ENCODE data around the gene SCRN1. TPM values are rescaled to one million over a fixed set of nuclear protein-coding genes. Genes with fewer than 3 reads are reported as not detected.

The SCRN1 gene
- total and polyA plus RNA-seq, 2 donors from 2014 or later, result 22.2 to 85.6 TPM

DNA sequence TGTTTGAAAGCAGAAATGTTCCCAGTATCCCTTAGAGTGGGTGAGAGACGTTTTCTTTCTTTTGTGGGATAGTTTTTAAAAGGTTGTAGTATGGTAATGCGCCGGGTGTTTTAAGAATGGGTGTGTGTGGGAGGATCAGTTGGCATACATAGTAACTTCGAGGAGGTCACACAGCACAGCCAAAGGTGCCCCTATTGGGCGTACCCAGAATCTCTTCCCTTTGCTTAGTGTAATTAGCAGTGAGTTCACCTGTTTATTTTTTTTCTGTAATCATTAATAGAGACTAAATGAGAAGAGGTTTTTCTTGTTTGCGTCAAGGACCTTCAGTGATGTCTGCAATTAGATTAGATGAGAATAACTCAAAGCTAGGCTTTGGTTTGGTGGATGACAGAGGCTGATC is 40.1 kb upstream of the SCRN1 start:
- peak overlapping the region in 1 of 2 donors; percentile 90 for H3K27ac ChIP-seq (ENCODE audit: low read depth in 2 of 2, low read length in 2 of 2)
- H3K9me3 ChIP-seq (ENCODE audit: control insufficient read depth in 2 of 3, insufficient read depth in 1 of 3, low read length in 3 of 3), result no peaks in the 10 kb centered on the region
- H3K4me3 ChIP-seq (ENCODE audit: low read length in 3 of 3), result peak overlapping the region; percentile 79 to 93 (median 92)
- TF ChIP-seq, protein P1, sequence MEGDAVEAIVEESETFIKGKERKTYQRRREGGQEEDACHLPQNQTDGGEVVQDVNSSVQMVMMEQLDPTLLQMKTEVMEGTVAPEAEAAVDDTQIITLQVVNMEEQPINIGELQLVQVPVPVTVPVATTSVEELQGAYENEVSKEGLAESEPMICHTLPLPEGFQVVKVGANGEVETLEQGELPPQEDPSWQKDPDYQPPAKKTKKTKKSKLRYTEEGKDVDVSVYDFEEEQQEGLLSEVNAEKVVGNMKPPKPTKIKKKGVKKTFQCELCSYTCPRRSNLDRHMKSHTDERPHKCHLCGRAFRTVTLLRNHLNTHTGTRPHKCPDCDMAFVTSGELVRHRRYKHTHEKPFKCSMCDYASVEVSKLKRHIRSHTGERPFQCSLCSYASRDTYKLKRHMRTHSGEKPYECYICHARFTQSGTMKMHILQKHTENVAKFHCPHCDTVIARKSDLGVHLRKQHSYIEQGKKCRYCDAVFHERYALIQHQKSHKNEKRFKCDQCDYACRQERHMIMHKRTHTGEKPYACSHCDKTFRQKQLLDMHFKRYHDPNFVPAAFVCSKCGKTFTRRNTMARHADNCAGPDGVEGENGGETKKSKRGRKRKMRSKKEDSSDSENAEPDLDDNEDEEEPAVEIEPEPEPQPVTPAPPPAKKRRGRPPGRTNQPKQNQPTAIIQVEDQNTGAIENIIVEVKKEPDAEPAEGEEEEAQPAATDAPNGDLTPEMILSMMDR (IDR thresholded peaks at IDR 0.05; ENCODE audit: borderline replicate concordance, extremely low read depth, insufficient read depth), result no peak
- DNase-seq (peak in 2 of 5 donors; percentile 44 to 52), FAIRE-seq (no peak)
- H3K36me3 ChIP-seq (ENCODE audit: control insufficient read depth in 2 of 3, insufficient read depth in 3 of 3, low read length in 3 of 3), result no peaks in the 10 kb centered on the region
- intact Hi-C loops (cut with DNase I), result no loop called here
- H3K4me1 ChIP-seq (ENCODE audit: control insufficient read depth in 2 of 3, insufficient read depth in 2 of 3, low read depth in 1 of 3, low read length in 3 of 3), result peaks cover 0 to 20% (median 9%) of the 10 kb centered on the region in 3 donors
- peak overlapping the region in 1 of 3 donors; percentile 82 for H3K9ac ChIP-seq (ENCODE audit: low read length in 3 of 3)
- H3K27me3 ChIP-seq (ENCODE audit: control insufficient read depth, insufficient read depth, low read length), result no peaks in the 10 kb centered on the region

DNA sequence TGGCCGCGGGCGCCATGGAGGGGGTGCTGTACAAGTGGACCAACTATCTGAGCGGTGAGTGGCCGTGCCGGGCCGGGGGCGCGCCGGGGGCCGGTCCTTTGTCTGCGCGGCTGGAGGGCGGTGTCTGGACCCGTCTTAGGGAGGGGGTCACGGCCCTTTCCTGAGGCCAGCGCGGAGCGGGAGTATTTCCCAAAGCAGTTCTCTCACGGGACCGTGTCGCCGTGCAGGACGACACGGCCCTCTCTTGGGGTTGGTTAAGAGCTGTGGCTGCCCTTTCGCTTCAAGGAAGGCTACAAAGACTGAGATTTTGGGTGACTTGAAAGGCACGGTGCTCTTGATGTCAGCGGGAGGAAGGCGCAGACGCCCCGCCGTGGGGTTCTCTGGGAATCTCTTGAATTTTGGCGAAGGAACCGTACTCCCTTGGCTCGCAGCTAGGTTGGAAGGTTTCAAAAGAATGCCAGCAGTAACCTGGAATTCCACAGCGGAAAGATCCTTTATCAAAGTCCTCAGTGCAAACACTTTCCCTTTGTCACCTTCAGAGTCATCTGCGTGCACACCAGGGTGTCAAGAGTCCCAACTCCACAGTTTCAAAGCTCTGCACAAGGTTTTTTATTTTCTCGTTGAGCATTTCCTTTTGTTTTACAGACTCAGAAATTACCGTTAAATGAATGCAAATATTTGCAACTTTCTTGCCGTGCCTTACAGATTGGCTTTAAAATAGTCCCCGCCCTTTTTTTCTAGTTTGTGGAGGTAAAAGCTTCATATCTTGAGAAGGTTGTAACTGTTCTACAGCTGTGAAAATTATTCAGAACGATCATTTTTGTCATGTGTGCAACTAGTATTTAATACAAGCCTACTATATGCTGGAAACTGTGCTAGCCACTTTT is 39.4 kb upstream of the SCRN1 start:
- peak overlapping the region; percentile 81 to 90 for H3K27ac ChIP-seq (ENCODE audit: low read depth in 2 of 2, low read length in 2 of 2)
- H3K9me3 ChIP-seq (ENCODE audit: control insufficient read depth in 2 of 3, insufficient read depth in 1 of 3, low read length in 3 of 3), result no peaks in the 10 kb centered on the region
- intact Hi-C loops (cut with DNase I), result no loop called here
- H3K9ac ChIP-seq (ENCODE audit: low read length in 3 of 3), result peak overlapping the region; percentile 62 to 82 (median 78)
- H3K4me3 ChIP-seq (ENCODE audit: low read length in 3 of 3), result peak overlapping the region; percentile 79 to 93 (median 92)
- H3K36me3 ChIP-seq (ENCODE audit: control insufficient read depth in 2 of 3, insufficient read depth in 3 of 3, low read length in 3 of 3), result no peaks in the 10 kb centered on the region
- FAIRE-seq (no peak), DNase-seq (peak in 4 of 5 donors; percentile 71 to 87 (median 76))
- peaks cover 0 to 20% (median 9%) of the 10 kb centered on the region in 3 donors for H3K4me1 ChIP-seq (ENCODE audit: control insufficient read depth in 2 of 3, insufficient read depth in 2 of 3, low read depth in 1 of 3, low read length in 3 of 3)
- TF ChIP-seq, protein P1 (IDR thresholded peaks at IDR 0.05; ENCODE audit: borderline replicate concordance, extremely low read depth, insufficient read depth), result no peak
- H3K27me3 ChIP-seq (ENCODE audit: control insufficient read depth, insufficient read depth, low read length), result no peaks in the 10 kb centered on the region

DNA sequence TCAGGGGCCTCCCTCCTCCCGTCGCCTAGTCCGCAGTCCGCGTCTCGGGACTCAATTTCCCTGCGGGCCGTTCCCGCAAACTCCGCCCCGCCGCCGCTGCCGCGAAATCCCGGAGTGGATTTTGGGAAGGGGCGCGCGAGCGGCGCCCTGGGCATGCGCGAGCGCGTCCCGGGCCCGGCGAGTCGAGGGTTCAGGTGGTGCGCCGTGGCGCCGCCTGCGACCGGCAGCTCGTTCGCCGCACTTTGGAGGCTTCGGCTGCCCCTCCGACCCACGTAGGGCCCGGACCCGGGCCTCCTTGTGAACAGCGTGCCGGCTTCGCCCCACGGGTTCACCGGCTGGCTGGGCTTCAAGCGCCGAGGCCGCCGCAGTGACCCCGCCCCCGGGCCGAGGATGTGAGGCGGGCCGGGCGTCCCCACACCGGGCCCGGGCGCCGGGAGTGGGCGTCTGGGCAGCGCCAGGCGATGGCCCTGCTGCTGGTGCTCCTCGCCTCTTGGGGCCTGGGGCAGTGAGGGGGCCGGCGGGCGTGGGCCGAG is 38.7 kb upstream of the SCRN1 start, which contains the start of gene PLEKHA8:
Gene PLEKHA8, plus strand, starts transcription at position 197 of the 533 bp plus-strand sequence. CDS start 351 bp downstream, outside the sequence.
- Histone ChIP-seq H3K9me3 (ENCODE audit: control insufficient read depth in 2 of 3, insufficient read depth in 1 of 3, low read length in 3 of 3) (no peaks in the 10 kb centered on the region), H3K27ac (ENCODE audit: low read depth in 2 of 2, low read length in 2 of 2) (peak within 1 kb of the TSS; percentile 81 to 90), H3K27me3 (ENCODE audit: control insufficient read depth, insufficient read depth, low read length) (no peaks in the 10 kb centered on the region), H3K9ac (ENCODE audit: low read length in 3 of 3) (peak within 1 kb of the TSS; percentile 78 to 99 (median 82)), H3K4me3 (ENCODE audit: low read length in 3 of 3) (peak within 1 kb of the TSS; percentile 92 to 100 (median 93)), H3K36me3 (ENCODE audit: control insufficient read depth in 2 of 3, insufficient read depth in 3 of 3, low read length in 3 of 3) (no peaks in the 10 kb centered on the region), H3K4me1 (ENCODE audit: control insufficient read depth in 2 of 3, insufficient read depth in 2 of 3, low read depth in 1 of 3, low read length in 3 of 3) (peaks cover 0 to 20% (median 9%) of the 10 kb centered on the region in 3 donors)
- DNase-seq (peak; percentile 93 to 96 (median 94)), FAIRE-seq (no peak)
- TF ChIP-seq, protein P1 (IDR thresholded peaks at IDR 0.05; ENCODE audit: borderline replicate concordance, extremely low read depth, insufficient read depth), result peak; percentile 10
- intact Hi-C loops (cut with DNase I), result no loop called here

Measured in kidney (tissue), 14 donors.